ENCODE measurements around the gene SHC2.
A peak's percentile ranks its signal among the peaks of the same experiment; 100 is the strongest.

Gene SHC2

GRCh38 chr19:460877-461720 is at the start of gene SHC2:
Gene SHC2 (minus strand): TSS chr19:461033. CDS start chr19:460996, 37 bp downstream.
- no peaks in the 10 kb centered on the region for H3K36me3 ChIP-seq (ENCODE audit: control insufficient read depth in 2 of 2, insufficient read depth in 1 of 2, low read length in 2 of 2)
- H3K4me3 ChIP-seq (ENCODE audit: low read depth, low read length): peak within 1 kb of the TSS; percentile 66
- peak within 1 kb of the TSS; percentile 82 for H3K27ac ChIP-seq (ENCODE audit: extremely low read depth, low read depth, low read length)
- no peaks in the 10 kb centered on the region for H3K9me3 ChIP-seq (ENCODE audit: control insufficient read depth, insufficient read depth, low read depth, low read length)
- POLR2A ChIA-PET: interaction anchor here (0.6 to 1.9 kb wide), 10 partner anchors 17 to 247 kb away, joined by 3 to 17 read pairs (median 4); partner anchors contain the start of genes MIER2 and PALM
- no peaks in the 10 kb centered on the region for H3K4me1 ChIP-seq (ENCODE audit: control insufficient read depth, insufficient read depth, low read length)
- CTCF ChIA-PET: interaction anchor here (0.9 to 1.8 kb wide), 2 partner anchors 45 to 51 kb away, joined by 3 to 10 read pairs; no protein-coding TSS in a partner anchor
- TF ChIP-seq ZNF133 (tag by site-specific recombination; IDR thresholded peaks at IDR 0.05) (no peak), YY2 (tag by site-specific recombination; IDR thresholded peaks at IDR 0.05) (no peak), GLIS1 (tag by site-specific recombination; IDR thresholded peaks at IDR 0.05) (peak; percentile 31; the same call in 1 of the 2 replicates), BCL6B (tag by site-specific recombination; IDR thresholded peaks at IDR 0.05) (no peak), ZNF423 (tag by site-specific recombination; IDR thresholded peaks at IDR 0.05) (no peak), PRDM4 (tag by site-specific recombination; IDR thresholded peaks at IDR 0.05) (no peak), ZBTB7A (tag by site-specific recombination; IDR thresholded peaks at IDR 0.05; ENCODE audit: low read depth) (no peak), PATZ1 (tag by site-specific recombination; IDR thresholded peaks at IDR 0.05) (0 out of 2 replicates have a peak, but pooled peaks have one; percentile 6), ZNF76 (tag by site-specific recombination; IDR thresholded peaks at IDR 0.05; ENCODE audit: borderline replicate concordance, low read depth) (no peak), ZBTB8A (tag by site-specific recombination; IDR thresholded peaks at IDR 0.05) (peak; percentile 52), SALL2 (tag by site-specific recombination; IDR thresholded peaks at IDR 0.05; ENCODE audit: borderline replicate concordance) (no peak), FEZF1 (tag by site-specific recombination; IDR thresholded peaks at IDR 0.05) (no peak), IKZF3 (tag by site-specific recombination; IDR thresholded peaks at IDR 0.05) (no peak), OVOL3 (tag by site-specific recombination; IDR thresholded peaks at IDR 0.05) (no peak), INSM2 (tag by site-specific recombination; IDR thresholded peaks at IDR 0.05) (no peak), ZNF473 (tag by site-specific recombination; IDR thresholded peaks at IDR 0.05) (no peak), ZNF324 (tag by site-specific recombination; IDR thresholded peaks at IDR 0.05) (no peak), ZNF837 (tag by site-specific recombination; IDR thresholded peaks at IDR 0.05) (no peak), ZNF140 (tag by site-specific recombination; IDR thresholded peaks at IDR 0.05) (no peak), ZNF184 (tag by site-specific recombination; IDR thresholded peaks at IDR 0.05) (no peak), ZNF302 (tag by site-specific recombination; IDR thresholded peaks at IDR 0.05; ENCODE audit: low read depth) (no peak), PRDM2 (tag by site-specific recombination; IDR thresholded peaks at IDR 0.05; ENCODE audit: borderline replicate concordance) (no peak), ZNF626 (tag by site-specific recombination; IDR thresholded peaks at IDR 0.05) (no peak), TRIM28 (IDR thresholded peaks at IDR 0.05; ENCODE audit: borderline replicate concordance, low read length) (no peak)

Data from HEK293 (cell line).